ENCODE data around the gene ICAM2.

Gene ICAM2

GRCh38 chr17:64020056-64020766 lies at the start of gene ICAM2:
ICAM2 (minus strand) TSS chr17:64020633; CDS start chr17:64006691, 13,942 bp downstream.
- TF ChIP-seq CTCF (IDR thresholded peaks at IDR 0.05; ENCODE audit: low read depth, low read length): no peak
- no peak within 1 kb of the TSS for H3K4me3 ChIP-seq (ENCODE audit: low read depth, low read length)

GRCh38 chr17:64070213-64070612 lies 49.8 kb upstream of the ICAM2 start:
- no peak overlapping the region for H3K4me3 ChIP-seq (ENCODE audit: low read depth, low read length)
- no peak for TF ChIP-seq CTCF (IDR thresholded peaks at IDR 0.05; ENCODE audit: low read depth, low read length)

- no peak overlapping the region for H3K4me3 ChIP-seq (ENCODE audit: low read depth, low read length)
- no peak for TF ChIP-seq CTCF (IDR thresholded peaks at IDR 0.05; ENCODE audit: low read depth, low read length)
These were observed 48.7 kb upstream of the ICAM2 start for GRCh38 chr17:64069143-64069542.

GRCh38 chr17:64067657-64068056 lies 47.2 kb upstream of the ICAM2 start:
- TF ChIP-seq CTCF (IDR thresholded peaks at IDR 0.05; ENCODE audit: low read depth, low read length): no peak
- H3K4me3 ChIP-seq (ENCODE audit: low read depth, low read length): no peak overlapping the region

- TF ChIP-seq CTCF (IDR thresholded peaks at IDR 0.05; ENCODE audit: low read depth, low read length): no peak
- no peak overlapping the region for H3K4me3 ChIP-seq (ENCODE audit: low read depth, low read length)
These were observed 46.3 kb upstream of the ICAM2 start for GRCh38 chr17:64066716-64067115.

GRCh38 chr17:64065161-64065560 lies 44.7 kb upstream of the ICAM2 start:
- TF ChIP-seq CTCF (IDR thresholded peaks at IDR 0.05; ENCODE audit: low read depth, low read length): no peak
- H3K4me3 ChIP-seq (ENCODE audit: low read depth, low read length): no peak overlapping the region

- no peak for TF ChIP-seq CTCF (IDR thresholded peaks at IDR 0.05; ENCODE audit: low read depth, low read length)
- H3K4me3 ChIP-seq (ENCODE audit: low read depth, low read length): no peak overlapping the region
These were observed 43.9 kb upstream of the ICAM2 start for GRCh38 chr17:64064331-64064730.
